GM10248 (cell line): ENCODE results near the gene AIDA.
"Not testable (repeated sequence)": the region's sequence is repeated elsewhere in the genome, so short reads cannot be mapped to it uniquely, and the experiment has no call there.

ENCODE experiments used
- CTCF ChIA-PET: fragments of 300-600 bp; sonication (Branson Sonifier 250); formaldehyde crosslinking; extraction: SDS; loops from one replicate; lab custom pipeline; 2021; ENCODE audit warnings: antibody characterized with exemption; lab: Yijun Ruan, JAX
- POLR2A ChIA-PET: fragments of 350-650 bp; sonication (Branson Sonifier 250); formaldehyde crosslinking; extraction: SDS; loops from one replicate; lab custom pipeline; 2020; ENCODE audit warnings: antibody characterized with exemption; lab: Yijun Ruan, JAX
- DNase-seq: peaks from one replicate; pipeline ENCODE4 v3.0.0; 2012; ENCODE audit errors: extremely low spot score
- TF ChIP-seq, protein P1 (sequence below): IDR thresholded peaks from 2 replicates; pipeline ENCODE4 v1.5.1; 2012; ENCODE audit warnings: mild to moderate bottlenecking, low read depth; ENCODE audit errors: extremely low read depth, missing control alignments, control extremely low read depth

Gene AIDA

DNA sequence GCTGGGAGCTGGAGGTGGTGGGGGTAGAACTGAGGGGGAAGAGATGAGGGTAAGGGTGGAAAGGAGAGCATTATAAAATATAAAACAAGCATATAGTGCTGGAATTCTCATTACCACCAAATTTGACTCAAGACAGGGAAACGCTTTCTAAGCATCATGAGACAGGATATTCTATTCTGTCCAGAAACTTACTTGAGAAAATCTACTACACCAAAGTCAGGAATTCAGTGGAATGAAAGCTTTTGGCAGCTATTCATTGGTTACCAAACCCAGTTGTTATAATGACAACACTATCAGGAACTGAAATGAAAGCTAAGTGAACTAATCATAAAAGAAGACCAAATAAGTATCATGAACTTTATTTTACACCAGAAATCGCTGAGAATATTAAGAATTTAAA is 14.5 kb downstream of the AIDA start:
- no peak for DNase-seq
- TF ChIP-seq, protein P1, sequence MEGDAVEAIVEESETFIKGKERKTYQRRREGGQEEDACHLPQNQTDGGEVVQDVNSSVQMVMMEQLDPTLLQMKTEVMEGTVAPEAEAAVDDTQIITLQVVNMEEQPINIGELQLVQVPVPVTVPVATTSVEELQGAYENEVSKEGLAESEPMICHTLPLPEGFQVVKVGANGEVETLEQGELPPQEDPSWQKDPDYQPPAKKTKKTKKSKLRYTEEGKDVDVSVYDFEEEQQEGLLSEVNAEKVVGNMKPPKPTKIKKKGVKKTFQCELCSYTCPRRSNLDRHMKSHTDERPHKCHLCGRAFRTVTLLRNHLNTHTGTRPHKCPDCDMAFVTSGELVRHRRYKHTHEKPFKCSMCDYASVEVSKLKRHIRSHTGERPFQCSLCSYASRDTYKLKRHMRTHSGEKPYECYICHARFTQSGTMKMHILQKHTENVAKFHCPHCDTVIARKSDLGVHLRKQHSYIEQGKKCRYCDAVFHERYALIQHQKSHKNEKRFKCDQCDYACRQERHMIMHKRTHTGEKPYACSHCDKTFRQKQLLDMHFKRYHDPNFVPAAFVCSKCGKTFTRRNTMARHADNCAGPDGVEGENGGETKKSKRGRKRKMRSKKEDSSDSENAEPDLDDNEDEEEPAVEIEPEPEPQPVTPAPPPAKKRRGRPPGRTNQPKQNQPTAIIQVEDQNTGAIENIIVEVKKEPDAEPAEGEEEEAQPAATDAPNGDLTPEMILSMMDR: no peak
- ChIA-PET CTCF (no interaction called here), POLR2A (no interaction called here)

DNA sequence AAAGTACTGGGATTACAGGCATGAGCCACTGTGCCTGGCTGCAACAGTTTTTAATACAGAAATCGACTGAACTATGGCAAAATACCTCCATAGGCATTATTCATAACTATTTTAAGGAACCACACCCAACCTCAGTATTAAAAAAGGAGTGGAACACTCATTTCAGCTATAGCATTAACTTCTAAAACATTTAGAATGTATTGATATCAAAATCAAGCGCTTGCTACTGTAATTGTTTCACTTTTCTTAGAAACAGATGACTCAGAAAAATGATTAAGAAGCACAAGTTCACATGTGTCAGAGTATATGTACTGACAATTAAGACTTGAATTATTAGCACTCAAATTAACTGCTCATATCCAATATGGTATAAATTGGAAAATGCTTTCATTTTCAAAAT is 15.1 kb downstream of the AIDA start:
- ChIA-PET POLR2A (no interaction called here), CTCF (no interaction called here)
- TF ChIP-seq, protein P1: no peak

DNA sequence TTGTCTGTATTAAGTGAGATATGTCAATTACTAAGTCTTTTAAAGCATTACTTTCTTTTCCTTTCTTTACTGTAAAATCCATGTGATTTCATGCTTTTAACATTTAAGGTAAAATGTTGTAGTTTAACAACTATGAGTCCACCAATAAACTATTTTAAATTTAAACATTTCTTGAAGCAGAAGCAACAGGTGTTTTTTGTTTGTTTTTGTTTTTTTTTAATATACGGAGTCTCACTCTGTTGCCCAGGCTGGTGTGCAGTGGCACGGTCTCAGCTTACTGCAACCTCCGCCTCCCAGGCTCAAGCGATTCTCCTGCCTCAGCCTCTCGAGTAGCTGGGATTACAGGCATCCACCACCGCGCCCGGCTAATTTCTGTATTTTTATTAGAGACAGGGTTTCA is 15.6 kb downstream of the AIDA start:
- TF ChIP-seq, protein P1: no peak
- DNase-seq: no peak
- POLR2A ChIA-PET: no interaction called here
- CTCF ChIA-PET: no interaction called here

More for the DNA sequence above, 15.1 kb downstream of the AIDA start:
- DNase-seq: no peak

DNA sequence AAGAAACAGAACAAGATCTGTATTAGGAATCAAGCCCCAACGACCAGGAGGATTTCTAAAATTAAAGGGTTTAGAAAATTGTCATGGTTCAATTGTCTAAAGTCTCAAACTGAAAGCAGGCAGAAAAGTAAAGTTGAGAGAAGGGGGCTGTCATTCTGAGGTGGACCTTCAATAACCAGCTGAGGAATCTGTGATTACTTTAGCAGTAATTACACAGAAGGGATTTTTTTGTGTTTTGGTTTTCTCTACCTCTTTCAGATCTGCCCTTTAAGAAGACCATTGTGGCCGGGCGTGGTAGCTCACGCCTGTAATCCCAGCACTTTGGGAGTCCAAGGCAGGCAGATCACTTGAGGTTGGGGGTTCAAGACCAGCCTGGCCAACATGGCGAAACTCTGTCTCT is 17.4 kb downstream of the AIDA start:
- TF ChIP-seq, protein P1: no peak
- CTCF ChIA-PET: interaction anchor here (1.1 to 1.8 kb wide), 4 partner anchors 10 to 42 kb away, joined by 3 to 5 read pairs (median 4); partner anchors contain the start of genes AIDA and BROX
- DNase-seq: no peak
- POLR2A ChIA-PET: no interaction called here

DNA sequence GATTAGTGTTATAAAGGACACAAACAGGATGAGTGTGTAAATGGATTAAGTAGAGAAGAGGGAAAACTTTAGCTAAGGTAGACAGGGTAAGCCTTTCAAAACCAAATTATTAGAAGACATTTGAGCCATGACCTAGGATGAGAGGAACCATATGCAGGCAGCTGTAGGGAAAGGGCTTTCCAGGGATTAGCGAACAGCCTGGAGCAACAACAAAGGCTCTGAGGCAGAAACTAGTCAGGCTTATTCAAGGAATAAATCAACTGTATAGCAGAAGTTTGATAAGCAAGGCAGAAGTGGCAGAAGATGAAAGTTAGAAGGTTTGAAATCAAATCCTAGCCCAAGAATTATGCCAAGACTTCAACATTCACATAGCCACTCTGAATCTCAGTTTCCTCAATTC is 21.3 kb downstream of the AIDA start:
- TF ChIP-seq, protein P1: no peak
- ChIA-PET CTCF (no interaction called here), POLR2A (no interaction called here)
- DNase-seq: no peak

DNA sequence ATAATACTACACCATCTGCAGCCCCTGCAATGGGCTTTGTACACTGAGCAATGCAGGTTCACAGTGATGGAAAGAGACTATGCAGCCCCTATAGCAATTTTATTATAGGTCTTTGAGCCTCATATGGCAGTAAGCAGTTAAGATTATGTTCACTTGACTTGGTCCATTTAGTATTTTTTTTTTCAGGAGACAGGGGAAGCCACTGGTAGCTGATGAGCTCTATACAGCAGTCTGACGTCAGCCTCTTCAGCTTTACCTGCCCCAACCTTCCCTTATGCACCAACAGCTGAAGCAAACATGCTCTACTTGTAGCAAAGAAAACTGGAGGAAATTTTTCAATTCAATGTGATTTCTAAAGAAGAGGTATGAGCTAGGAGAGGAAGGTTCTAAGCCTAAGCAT is 32.2 kb downstream of the AIDA start:
- TF ChIP-seq, protein P1: no peak
- CTCF ChIA-PET: interaction anchor here (0.9 to 2.5 kb wide), 6 partner anchors 9 to 215 kb away, joined by 3 to 7 read pairs (median 3); no protein-coding TSS in a partner anchor
- DNase-seq: no peak
- POLR2A ChIA-PET: no interaction called here

DNA sequence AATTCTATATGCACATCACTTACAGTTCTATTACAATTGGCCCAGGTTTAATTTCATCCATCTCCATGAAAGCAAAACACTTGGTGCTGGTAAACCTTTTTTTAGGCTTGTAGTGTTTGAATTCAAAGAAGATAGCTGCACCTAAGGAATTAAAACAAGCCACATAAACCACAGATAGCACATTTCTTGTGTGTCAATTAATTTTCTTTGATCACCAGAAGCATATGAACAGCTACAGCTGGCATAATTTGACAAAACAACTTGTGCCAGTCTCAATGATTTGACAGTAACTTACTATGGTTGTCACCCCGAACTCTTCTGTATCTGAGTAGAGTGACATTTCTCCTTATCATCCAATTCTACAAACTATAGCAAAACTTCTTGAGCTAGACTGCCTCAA is 42.2 kb downstream of the AIDA start:
- DNase-seq: no peak
- ChIA-PET POLR2A (no interaction called here), CTCF (interaction anchor here (0.7 to 2.1 kb wide), 3 partner anchors 10 to 32 kb away, joined by 3 to 7 read pairs (median 4); no protein-coding TSS in a partner anchor)
- TF ChIP-seq, protein P1: no peak

DNA sequence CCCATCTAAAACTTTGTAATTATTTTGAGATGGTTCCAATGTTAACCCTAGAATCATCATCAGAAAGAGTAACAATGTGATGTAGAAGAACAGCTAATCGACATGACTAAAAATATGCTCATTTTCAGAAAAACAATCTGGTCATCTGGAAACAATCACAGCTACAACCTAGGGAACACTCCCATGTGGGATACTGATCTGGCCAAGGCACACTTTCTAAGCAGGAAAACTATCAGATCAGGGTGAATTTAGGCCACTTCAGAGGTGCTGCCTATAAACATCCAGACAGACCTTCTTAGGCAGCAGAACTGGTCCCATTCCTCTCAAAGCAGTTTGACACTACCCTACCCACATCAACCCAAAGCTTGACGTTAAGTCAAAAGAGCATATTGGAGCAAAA is 43.2 kb downstream of the AIDA start:
- CTCF ChIA-PET: not testable (repeated sequence)

DNA sequence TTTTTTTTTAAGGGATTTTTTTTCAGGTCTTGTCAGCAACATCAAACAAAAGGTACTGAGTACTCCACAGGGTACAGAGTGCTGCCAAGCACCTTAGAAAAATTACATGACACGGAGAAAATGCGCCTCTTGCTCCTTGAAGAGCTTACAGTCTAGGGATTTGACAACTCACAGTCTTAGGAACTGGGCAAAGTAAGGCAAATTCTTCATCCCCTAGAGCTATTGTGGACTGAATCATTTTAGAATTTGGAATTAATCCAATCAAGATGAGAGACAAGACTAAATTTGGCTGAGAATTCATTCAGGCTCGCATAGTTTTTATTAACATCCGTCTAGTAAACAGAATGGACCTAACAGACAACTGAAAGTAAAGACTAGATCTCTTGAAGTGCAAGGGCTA is 44.1 kb downstream of the AIDA start:
- POLR2A ChIA-PET, DNase-seq: not testable (repeated sequence)
- CTCF ChIA-PET: interaction anchor here (1.4 kb wide), 1 partner anchor 61 kb away, joined by 3 read pairs; no protein-coding TSS in a partner anchor

More for the DNA sequence above, 43.2 kb downstream of the AIDA start:
- DNase-seq, POLR2A ChIA-PET: not testable (repeated sequence)
